ENCODE data around the gene OR14K1.
"Not testable (repeated sequence)": the region's sequence is repeated elsewhere in the genome, so short reads cannot be mapped to it uniquely, and the experiment has no call there.

DNA sequence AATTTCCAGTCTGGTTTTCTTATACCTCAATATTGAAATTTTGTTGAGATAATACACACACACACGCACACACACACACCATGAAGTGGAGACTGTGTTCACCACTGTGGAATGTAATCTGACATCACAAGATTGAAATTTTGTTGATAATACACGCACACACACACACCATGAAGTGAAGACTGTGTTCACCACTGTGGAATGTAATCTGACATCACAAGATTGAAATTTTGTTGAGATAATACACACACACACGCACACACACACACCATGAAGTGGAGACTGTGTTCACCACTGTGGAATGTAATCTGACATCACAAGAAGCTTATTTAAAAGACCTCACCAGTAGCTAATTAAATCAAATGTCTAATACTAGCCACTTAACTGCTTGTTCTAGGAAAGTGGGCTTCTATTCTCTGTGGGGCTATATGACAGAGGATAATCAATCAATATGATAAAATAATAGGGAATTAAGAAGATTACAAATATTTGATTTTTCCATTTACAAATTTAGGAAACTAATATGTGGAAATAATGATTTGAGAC is 3.9 kb downstream of the OR14K1 start:
- TF ChIP-seq, protein P1, sequence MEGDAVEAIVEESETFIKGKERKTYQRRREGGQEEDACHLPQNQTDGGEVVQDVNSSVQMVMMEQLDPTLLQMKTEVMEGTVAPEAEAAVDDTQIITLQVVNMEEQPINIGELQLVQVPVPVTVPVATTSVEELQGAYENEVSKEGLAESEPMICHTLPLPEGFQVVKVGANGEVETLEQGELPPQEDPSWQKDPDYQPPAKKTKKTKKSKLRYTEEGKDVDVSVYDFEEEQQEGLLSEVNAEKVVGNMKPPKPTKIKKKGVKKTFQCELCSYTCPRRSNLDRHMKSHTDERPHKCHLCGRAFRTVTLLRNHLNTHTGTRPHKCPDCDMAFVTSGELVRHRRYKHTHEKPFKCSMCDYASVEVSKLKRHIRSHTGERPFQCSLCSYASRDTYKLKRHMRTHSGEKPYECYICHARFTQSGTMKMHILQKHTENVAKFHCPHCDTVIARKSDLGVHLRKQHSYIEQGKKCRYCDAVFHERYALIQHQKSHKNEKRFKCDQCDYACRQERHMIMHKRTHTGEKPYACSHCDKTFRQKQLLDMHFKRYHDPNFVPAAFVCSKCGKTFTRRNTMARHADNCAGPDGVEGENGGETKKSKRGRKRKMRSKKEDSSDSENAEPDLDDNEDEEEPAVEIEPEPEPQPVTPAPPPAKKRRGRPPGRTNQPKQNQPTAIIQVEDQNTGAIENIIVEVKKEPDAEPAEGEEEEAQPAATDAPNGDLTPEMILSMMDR (conservative IDR thresholded peaks at IDR 0.05), result not testable (repeated sequence)
- not testable (repeated sequence) for TF ChIP-seq ZFX (IDR thresholded peaks at IDR 0.05)

Data from C4-2B (cell line).